IPS-18c (cell line): ENCODE results near the gene GRID2IP.
"Not testable (repeated sequence)": the region's sequence is repeated elsewhere in the genome, so short reads cannot be mapped to it uniquely, and the experiment has no call there.

Source experiments
- H3K4me3 ChIP-seq: 2 replicates; pipeline ENCODE4 v1.7.0; 2013; ENCODE audit warnings: low read depth, mild to moderate bottlenecking, low read length, moderate library complexity; ENCODE audit not compliant: insufficient read depth
- H3K9me3 ChIP-seq: one replicate; pipeline ENCODE4 v1.6.1; 2013; ENCODE audit warnings: mild to moderate bottlenecking, low read length, moderate library complexity; ENCODE audit not compliant: control insufficient read depth, insufficient read depth

GRID2IP gene

GRCh38 chr7:6551016-6551511, at the start of gene GRID2IP:
TSS of gene GRID2IP (minus strand) at chr7:6551461. CDS start at chr7:6551436, 25 bp downstream.
- Histone ChIP-seq H3K4me3 (no peak within 1 kb of the TSS), H3K9me3 (no peaks in the 10 kb centered on the region)

DNA sequence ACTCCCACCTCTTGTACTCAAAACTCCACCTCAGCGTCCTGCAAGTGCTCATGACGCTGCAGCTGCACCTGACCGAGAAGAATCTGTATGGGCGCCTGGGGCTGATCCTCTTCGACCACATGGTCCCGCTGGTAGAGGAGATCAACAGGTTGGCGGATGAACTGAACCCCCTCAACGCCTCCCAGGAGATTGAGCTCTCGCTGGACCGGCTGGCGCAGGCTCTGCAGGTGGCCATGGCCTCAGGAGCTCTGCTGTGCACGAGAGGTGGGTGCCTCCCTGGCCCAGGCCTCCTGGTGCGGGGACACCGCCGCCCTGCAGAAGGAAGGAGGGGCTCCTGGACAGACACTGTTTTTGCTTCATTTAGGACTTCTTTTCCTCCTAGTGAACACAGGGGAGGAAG, 48.8 kb upstream of the GRID2IP start:
- Histone ChIP-seq H3K9me3 (no peaks in the 10 kb centered on the region), H3K4me3 (no peak overlapping the region)

DNA sequence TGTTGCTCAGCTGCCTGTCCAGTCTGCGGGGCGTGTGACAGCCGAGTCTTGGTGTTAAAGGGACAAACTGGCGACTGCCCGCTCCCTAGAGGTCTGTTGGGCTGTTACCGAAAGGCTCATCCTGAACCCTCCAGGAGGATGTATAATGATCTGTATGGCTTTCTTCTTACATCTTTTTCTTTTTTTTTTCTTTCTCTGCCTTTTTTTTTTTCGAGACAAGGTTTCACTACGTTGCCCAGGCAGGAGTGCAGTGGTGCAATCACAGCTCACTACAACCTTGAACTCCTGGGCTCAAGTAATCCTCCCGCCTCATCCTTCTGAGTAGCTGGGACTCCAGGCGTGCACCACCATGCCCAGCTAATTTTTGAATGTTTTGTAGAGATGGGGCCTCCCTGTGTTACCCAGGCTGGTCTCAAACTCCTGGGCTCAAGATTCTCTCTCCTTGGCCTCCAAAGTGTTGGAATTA, 39.4 kb upstream of the GRID2IP start:
- Histone ChIP-seq H3K9me3 (no peaks in the 10 kb centered on the region), H3K4me3 (peak overlapping the region; percentile 98)

DNA sequence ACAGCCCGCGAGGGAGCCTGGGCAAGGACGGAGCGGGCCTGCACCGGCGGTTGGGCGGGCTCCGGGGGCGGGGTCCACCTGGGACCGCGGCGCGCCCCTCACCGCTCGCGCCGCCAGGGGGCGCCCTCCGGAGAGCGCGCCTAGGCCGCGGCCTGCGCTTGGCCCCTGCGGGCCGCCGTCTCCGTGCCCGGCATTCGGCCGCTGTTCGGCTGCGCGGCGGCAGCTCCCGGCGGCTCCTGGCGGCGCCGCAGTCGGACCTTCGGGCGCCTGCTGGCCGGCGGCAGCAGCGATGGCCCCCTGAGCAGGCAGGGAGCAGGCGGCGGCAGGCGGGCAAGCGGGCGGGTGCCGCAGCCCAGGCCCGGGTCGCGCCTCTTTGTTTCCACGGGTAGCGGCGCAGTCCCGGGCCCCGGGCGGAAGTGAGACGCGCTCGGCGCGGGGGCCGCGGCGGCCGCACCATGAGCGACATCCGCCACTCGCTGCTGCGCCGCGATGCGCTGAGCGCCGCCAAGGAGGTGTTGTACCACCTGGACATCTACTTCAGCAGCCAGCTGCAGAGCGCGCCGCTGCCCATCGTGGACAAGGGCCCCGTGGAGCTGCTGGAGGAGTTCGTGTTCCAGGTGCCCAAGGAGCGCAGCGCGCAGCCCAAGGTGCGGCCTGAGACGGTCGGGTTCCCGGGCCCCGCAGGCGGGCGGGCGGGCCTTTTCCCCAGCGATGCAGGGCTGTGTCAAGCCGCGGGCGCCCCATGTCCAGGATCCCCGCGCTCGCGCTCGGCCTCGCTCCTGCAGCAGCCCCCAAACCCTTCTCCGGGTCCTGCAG, 38.8 kb upstream of the GRID2IP start, which contains the start of gene INTS15:
Gene INTS15, plus strand, starts transcription at position 193 of the 816 bp plus-strand sequence. Its CDS starts 263 bp downstream, at position 456.
- peak within 1 kb of the TSS; percentile 98 for H3K4me3 ChIP-seq
- H3K9me3 ChIP-seq = no peaks in the 10 kb centered on the region

DNA sequence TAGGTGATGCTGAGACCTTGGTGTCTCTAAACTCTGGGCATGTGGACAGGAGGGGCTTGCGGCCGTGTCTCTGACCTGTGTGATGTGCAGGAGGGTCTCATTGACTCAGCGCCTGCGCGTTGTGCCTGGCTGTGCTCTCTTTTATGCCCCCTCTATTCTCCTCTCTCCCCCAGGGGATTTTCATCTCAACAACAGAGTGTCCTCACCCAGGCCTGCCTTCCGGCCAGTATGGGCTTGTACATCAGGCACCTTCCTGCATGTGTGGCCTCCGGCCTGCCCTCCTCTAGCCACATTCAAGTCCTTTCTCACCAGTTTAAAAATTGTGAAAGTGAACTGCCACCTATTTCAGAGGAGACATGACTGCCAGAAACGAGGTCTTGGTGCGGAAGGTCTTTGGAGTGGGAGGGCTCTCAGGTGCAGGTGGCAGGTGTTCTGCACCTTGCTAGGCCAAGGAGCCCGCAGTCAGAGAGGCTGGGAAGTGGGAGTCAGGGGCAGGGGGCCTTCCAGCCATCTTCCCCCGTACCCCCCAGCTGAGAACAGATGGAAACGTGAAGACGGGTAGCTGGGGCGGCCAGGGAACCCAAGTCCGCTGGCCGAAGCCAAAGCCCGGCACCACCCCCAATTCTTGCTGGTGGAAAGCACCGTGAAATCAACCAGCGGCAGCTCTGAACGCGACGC, 38.0 kb upstream of the GRID2IP start:
- Histone ChIP-seq H3K4me3 (peak overlapping the region; percentile 41; the same call in 1 of the 2 replicates), H3K9me3 (no peaks in the 10 kb centered on the region)

DNA sequence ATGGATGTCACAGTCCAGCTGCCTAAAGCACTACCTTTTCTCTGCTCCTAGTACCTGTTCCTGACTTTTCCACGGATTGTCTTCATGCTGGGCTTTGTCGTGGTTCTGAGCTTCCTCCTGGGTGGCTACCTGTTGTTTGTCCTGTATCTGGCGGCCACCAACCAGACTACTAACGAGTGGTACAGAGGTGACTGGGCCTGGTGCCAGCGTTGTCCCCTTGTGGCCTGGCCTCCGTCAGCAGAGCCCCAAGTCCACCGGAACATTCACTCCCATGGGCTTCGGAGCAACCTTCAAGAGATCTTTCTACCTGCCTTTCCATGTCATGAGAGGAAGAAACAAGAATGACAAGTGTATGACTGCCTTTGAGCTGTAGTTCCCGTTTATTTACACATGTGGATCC, 37.3 kb upstream of the GRID2IP start:
- Histone ChIP-seq H3K9me3 (no peaks in the 10 kb centered on the region), H3K4me3 (no peak overlapping the region)

GRCh38 chr7:6585746-6586432, 34.6 kb upstream of the GRID2IP start:
- H3K9me3 ChIP-seq, H3K4me3 ChIP-seq: not testable (repeated sequence)

DNA sequence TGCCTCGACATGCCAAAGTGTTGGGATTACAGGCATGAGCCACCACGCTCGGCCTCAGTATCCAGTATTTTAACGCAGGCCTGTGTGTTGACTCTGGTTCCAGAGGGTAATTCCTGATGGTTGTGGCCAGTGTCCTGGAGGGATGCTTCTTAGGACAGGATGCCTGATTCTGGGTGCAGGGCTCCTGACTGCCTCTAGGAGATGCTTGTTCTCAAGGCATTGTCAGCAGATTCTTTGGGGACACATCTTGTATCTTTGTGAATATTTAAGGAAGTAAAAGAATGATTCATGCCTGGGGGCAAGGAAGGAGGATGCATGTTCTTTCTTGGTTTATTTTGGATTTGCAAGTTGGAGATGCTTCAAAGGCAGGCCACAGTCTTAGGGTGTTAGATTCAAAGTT, 28.2 kb upstream of the GRID2IP start:
- Histone ChIP-seq H3K4me3 (no peak overlapping the region), H3K9me3 (no peaks in the 10 kb centered on the region)

DNA sequence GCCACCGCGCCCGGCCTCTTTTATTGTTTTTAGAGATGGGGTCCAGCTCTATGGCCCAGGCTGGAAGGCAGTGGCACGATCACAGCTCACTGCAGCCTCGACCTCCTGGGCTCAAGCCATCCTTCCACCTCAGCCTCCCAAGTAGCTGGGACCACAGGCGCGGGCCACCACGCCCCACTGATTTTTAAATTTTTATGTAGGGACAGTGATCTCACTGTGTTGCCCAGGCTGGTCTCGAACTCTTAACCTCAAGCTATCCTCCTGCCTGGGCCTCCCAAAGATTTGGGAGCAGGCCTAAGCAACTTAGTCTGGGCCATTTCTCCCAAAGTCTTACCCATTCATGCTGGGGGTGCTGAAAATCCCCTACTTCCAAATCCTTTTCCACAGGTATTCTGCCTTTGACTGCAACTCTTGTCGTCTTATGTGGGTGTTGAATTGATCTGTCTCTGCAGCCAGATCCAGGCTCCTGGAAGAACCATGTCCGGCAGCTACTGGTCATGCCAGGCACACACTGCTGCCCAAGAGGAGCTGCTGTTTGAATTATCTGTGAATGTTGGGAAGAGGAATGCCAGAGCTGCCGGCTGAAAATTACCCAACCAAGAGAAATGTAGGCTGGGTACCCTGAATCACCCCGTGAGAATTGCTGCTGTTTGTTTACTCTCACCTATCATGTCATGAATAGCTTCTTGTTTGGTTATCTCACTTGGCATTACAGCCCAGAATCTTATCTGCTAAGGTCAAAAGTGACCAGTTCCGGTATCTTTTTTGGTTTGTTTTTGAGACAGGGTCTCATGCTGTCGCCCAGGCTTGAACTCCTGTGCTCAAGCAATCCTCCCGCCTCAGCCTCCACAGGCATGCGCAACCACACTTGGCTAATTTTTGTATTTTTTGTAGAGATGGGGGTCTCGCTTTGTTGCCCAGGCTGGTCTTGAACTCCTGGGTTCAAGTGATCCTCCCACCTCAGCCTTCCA, 27.1 kb upstream of the GRID2IP start:
- H3K9me3 ChIP-seq = no peaks in the 10 kb centered on the region
- H3K4me3 ChIP-seq = no peak overlapping the region; the same call in 1 of the 2 replicates

DNA sequence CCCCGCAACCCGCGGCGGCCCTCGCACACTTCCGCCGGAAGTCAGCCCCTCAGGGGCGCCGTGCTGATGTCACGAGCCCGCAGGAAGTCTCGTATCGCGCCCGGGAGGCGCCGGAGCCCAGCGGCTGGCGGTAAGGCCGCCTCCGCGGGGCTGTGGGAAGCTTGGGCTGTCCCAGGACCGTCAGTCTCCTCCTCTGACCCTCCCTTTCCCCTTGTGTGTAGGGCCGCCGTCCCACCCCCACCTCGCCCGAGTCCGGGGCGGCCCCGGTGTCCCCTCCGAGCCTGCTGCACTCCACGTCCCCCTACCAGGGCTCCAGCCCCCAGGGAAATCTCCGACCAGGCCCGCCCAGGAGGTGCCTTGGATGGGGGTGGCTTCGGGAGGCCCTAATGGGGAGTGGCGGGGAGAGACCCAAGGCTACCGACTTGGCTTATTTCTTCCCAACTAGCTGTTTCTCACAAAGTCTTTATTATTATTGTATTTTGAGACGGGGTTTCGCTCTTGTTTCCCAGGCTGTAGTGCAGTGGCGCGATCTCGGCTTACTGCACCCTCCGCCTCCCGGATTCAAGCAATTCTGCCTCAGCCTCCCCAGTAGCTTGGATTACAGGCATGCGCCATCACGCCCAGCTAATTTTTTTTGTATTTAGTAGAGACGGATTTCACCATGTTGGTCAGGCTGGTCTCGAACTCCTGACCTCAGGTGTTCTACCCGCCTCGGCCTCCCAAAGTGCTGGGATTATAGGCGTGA, 26.3 kb upstream of the GRID2IP start, which contains the start of gene ZDHHC4:
Gene ZDHHC4, plus strand, starts transcription at position 86 of the 745 bp plus-strand sequence. CDS start 3,108 bp downstream, outside the sequence.
- Histone ChIP-seq H3K4me3 (peak within 1 kb of the TSS; percentile 78), H3K9me3 (no peaks in the 10 kb centered on the region)

DNA sequence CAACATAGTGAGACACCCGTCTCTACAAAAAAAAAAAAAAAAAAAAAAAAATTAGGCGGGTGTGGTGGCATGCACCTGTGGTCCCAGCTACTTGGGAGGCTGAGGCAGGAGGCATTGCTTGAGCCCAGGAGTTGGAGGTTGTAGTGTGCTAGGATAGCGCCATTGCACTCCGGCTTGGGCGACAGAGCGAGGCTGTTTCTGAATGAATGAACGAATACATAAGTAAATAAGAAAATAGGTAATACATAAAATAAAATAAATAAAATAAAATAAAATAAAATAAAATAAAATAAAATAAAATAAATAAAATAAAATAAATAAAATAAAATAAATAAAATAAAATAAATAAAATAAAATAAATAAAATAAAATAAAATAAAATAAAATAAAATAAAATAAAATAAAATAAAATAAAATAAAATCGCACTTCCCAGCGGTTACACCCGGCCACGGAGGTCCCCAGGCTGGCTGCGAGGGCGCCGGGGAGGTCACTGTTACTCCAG, 25.7 kb upstream of the GRID2IP start:
- peak overlapping the region; percentile 78 for H3K4me3 ChIP-seq
- not testable (repeated sequence) for H3K9me3 ChIP-seq

- H3K9me3 ChIP-seq = peaks cover 2% of the 10 kb centered on the region
- H3K4me3 ChIP-seq = no peak overlapping the region
Observed at GRCh38 chr7:6576024-6576866, 25.0 kb upstream of the GRID2IP start.

GRCh38 chr7:6575281-6576023, 24.2 kb upstream of the GRID2IP start:
- H3K4me3 ChIP-seq = no peak overlapping the region
- peaks cover 2% of the 10 kb centered on the region for H3K9me3 ChIP-seq

GRCh38 chr7:6571160-6571779, 20.0 kb upstream of the GRID2IP start:
- H3K9me3 ChIP-seq = peaks cover 2% of the 10 kb centered on the region
- no peak overlapping the region for H3K4me3 ChIP-seq
